DND-41 (cell line): ENCODE data around the gene IFITM2.

Source experiments
- ATAC-seq: fragments of 200-7000 bp; cut with Tn5 transposase; 3 replicates; pipeline ENCODE4 v1.9.1; 2021; ENCODE audit warnings: low read depth; ENCODE audit not compliant: insufficient read depth
- DNase-seq: peaks from one replicate; pipeline ENCODE4 v3.0.0-alpha.2; 2020
- H2AFZ ChIP-seq: 2 replicates; pipeline ENCODE4 v1.6.0; 2012; ENCODE audit warnings: low read depth, low read length
- H3K27ac ChIP-seq: 2 replicates; pipeline ENCODE4 v1.5.1; 2012; ENCODE audit warnings: low read length, inconsistent platforms
- H3K27me3 ChIP-seq: fragments of 200-600 bp; sonication (generic); 2 replicates; pipeline ENCODE4 v1.6.0; 2012; ENCODE audit warnings: low read length, mild to moderate bottlenecking, inconsistent platforms; ENCODE audit not compliant: insufficient read depth, poor library complexity
- H3K36me3 ChIP-seq: 2 replicates; pipeline ENCODE4 v1.5.1; 2012; ENCODE audit warnings: low read length, inconsistent platforms; ENCODE audit not compliant: insufficient read depth
- H3K4me1 ChIP-seq: 2 replicates; pipeline ENCODE4 v1.5.1; 2012; ENCODE audit warnings: mild to moderate bottlenecking, low read length; ENCODE audit not compliant: insufficient read depth
- H3K4me2 ChIP-seq: 2 replicates; pipeline ENCODE4 v1.6.0; 2012; ENCODE audit warnings: mild to moderate bottlenecking, moderate library complexity, low read length, inconsistent platforms; ENCODE audit not compliant: insufficient read depth
- H3K4me3 ChIP-seq, 2 experiments: fragments of 200-600 bp in 1 of 2; shearing (Covaris generic) in 1 of 2; 2 replicates each; pipeline ENCODE4 v1.5.1; 2012 to 2016; ENCODE audit warnings: inconsistent platforms in 2 of 2, low read length in 2 of 2, mild to moderate bottlenecking in 2 of 2, low read depth in 1 of 2, moderate library complexity in 1 of 2
- H3K79me2 ChIP-seq: 2 replicates; pipeline ENCODE4 v1.6.0; 2012; ENCODE audit warnings: low read length, inconsistent platforms; ENCODE audit not compliant: insufficient read depth
- H3K9ac ChIP-seq: 2 replicates; pipeline ENCODE4 v1.6.0; 2012; ENCODE audit warnings: low read depth, mild to moderate bottlenecking, inconsistent platforms, low read length, moderate library complexity
- H3K9me3 ChIP-seq: 2 replicates; pipeline ENCODE4 v1.5.1; 2012; ENCODE audit warnings: low read length, moderate library complexity, mild to moderate bottlenecking, inconsistent platforms; ENCODE audit not compliant: insufficient read depth, severe bottlenecking
- H4K20me1 ChIP-seq: 2 replicates; pipeline ENCODE4 v1.6.0; 2012; ENCODE audit warnings: low read length; ENCODE audit not compliant: insufficient read depth
- EZH2 ChIP-seq: IDR thresholded peaks from 3 replicates; pipeline ENCODE4 v1.6.1; 2012; ENCODE audit warnings: borderline replicate concordance, low read depth, mild to moderate bottlenecking, moderate library complexity, low read length, inconsistent platforms; ENCODE audit not compliant: severe bottlenecking
- TF ChIP-seq, protein P1 (sequence below): IDR thresholded peaks from 2 replicates; pipeline ENCODE4 v1.5.1; 2012; ENCODE audit warnings: borderline replicate concordance, low read length, moderate library complexity, mild to moderate bottlenecking; ENCODE audit not compliant: poor library complexity, severe bottlenecking; ENCODE audit errors: extremely low read depth

IFITM2 gene

DNA sequence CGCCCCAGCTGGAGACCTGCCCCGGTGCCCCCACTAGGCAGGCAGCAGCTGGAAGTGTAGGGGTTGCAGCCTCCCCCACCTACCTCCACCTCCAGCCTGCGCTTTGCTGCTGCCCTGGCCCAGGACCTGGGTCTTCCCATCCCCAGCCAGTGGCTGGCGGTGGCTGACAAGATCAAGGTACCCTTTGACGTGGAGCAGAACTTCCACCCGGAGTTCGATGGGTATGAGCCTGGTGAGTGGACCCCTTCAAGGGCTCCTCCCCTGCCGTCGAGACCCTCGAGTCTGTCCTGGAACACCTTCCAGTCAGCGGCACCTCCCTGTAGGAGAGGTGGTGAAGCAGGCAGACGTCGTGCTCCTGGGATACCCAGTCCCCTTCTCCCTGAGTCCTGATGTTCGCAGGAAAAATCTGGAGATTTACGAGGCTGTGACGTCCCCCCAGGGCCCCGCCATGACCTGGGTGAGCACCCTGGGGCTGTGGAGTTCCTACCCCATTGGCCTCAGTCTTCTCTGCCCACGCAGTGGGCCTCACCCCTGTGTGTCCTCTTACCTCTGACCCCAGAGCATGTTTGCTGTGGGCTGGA, 14.3 kb upstream of the IFITM2 start:
- Histone ChIP-seq H3K9me3 (no peaks in the 10 kb centered on the region), H3K36me3 (peaks cover 32% of the 10 kb centered on the region), H3K4me1 (peaks cover 29% of the 10 kb centered on the region), H3K27me3 (peaks cover 2% of the 10 kb centered on the region), H4K20me1 (peaks cover 10% of the 10 kb centered on the region), H3K4me2 (no peak overlapping the region), H3K4me3 (no peak overlapping the region), H3K9ac (no peak overlapping the region), H3K79me2 (peaks cover 1% of the 10 kb centered on the region; the same call in 1 of the 2 replicates), H2AFZ (no peak overlapping the region), H3K27ac (no peak overlapping the region)
- TF ChIP-seq EZH2 = no peak
- TF ChIP-seq, protein P1, sequence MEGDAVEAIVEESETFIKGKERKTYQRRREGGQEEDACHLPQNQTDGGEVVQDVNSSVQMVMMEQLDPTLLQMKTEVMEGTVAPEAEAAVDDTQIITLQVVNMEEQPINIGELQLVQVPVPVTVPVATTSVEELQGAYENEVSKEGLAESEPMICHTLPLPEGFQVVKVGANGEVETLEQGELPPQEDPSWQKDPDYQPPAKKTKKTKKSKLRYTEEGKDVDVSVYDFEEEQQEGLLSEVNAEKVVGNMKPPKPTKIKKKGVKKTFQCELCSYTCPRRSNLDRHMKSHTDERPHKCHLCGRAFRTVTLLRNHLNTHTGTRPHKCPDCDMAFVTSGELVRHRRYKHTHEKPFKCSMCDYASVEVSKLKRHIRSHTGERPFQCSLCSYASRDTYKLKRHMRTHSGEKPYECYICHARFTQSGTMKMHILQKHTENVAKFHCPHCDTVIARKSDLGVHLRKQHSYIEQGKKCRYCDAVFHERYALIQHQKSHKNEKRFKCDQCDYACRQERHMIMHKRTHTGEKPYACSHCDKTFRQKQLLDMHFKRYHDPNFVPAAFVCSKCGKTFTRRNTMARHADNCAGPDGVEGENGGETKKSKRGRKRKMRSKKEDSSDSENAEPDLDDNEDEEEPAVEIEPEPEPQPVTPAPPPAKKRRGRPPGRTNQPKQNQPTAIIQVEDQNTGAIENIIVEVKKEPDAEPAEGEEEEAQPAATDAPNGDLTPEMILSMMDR = no peak
- no peak for DNase-seq
- ATAC-seq = no peak

DNA sequence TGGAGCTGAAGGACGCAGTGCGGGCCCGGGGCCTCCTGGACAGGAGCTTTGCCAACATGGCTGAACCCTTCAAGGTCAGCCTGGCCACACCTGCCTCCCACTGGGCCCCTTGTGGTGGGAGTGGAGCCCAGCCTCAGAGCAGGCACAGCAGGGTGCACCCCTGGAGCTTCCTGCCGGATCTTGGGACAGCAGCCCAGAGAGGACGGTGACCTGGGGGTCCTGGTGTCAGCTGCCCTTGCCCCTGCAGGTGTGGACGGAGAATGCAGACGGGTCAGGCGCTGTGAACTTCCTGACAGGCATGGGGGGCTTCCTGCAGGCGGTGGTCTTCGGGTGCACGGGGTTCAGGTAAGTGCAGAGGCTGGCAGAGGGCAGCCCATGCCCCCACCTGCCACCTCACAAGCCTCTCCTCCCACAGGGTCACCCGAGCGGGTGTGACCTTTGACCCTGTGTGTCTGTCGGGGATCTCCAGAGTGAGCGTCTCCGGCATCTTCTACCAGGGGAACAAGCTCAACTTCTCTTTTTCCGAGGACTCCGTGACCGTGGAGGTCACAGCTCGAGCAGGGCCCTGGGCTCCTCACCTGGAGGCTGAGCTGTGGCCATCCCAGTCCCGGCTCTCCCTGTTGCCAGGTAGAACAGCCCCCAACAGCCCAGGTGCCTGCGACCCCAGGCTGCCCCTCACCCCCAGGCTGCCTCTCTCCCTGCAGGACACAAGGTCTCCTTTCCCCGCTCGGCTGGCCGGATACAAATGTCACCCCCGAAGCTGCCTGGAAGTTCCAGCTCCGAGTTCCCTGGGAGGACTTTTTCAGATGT, 13.6 kb upstream of the IFITM2 start:
- ATAC-seq (no peak), DNase-seq (no peak)
- H3K4me2 ChIP-seq = no peak overlapping the region
- TF ChIP-seq, protein P1 = no peak
- no peaks in the 10 kb centered on the region for H3K9me3 ChIP-seq
- no peaks in the 10 kb centered on the region for H3K79me2 ChIP-seq
- H2AFZ ChIP-seq = no peak overlapping the region
- no peak overlapping the region for H3K27ac ChIP-seq
- H3K9ac ChIP-seq = no peak overlapping the region
- H3K4me3 ChIP-seq = no peak overlapping the region
- peaks cover 10% of the 10 kb centered on the region for H4K20me1 ChIP-seq
- peaks cover 28% of the 10 kb centered on the region for H3K4me1 ChIP-seq
- peaks cover 32% of the 10 kb centered on the region for H3K36me3 ChIP-seq
- no peaks in the 10 kb centered on the region for H3K27me3 ChIP-seq

DNA sequence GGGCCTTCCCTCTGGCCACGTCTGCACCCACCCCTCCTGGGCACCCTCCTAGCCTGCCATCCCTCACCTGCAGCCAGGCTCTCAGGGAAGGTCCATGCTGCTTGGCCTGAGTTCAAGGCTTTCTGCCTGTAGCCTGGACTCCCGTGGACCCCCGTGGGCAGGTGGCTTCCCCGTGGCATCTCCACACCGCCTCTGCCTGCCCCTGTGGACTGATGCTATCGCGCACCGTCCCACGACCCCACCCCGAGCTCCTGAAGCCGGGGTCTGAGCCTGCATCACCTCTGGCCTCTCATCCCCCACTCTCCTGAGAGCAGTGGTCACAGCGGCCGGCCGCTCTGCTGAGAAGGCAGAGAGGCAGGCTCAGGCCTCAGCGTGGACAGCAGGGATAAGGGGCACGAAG, 12.8 kb upstream of the IFITM2 start:
- peaks cover 32% of the 10 kb centered on the region for H3K36me3 ChIP-seq
- TF ChIP-seq, protein P1 = no peak
- no peak for TF ChIP-seq EZH2
- H4K20me1 ChIP-seq = peaks cover 10% of the 10 kb centered on the region
- H3K9ac ChIP-seq = no peak overlapping the region
- no peak for DNase-seq
- no peak for ATAC-seq
- H2AFZ ChIP-seq = no peak overlapping the region
- H3K79me2 ChIP-seq = no peaks in the 10 kb centered on the region
- H3K4me2 ChIP-seq = no peak overlapping the region
- H3K27me3 ChIP-seq = peaks cover under 1% of the 10 kb centered on the region
- peaks cover 23% of the 10 kb centered on the region for H3K4me1 ChIP-seq
- H3K9me3 ChIP-seq = no peaks in the 10 kb centered on the region
- no peak overlapping the region for H3K4me3 ChIP-seq
- H3K27ac ChIP-seq = no peak overlapping the region
